Ectodermal cell (in vitro differentiated cells): Measurements from ENCODE around the gene ATF1.
"Not testable (repeated sequence)": the region's sequence is repeated elsewhere in the genome, so short reads cannot be mapped to it uniquely, and the experiment has no call there.

Source experiments
- H3K27ac ChIP-seq: 2 replicates; pipeline ENCODE4 v1.7.0; 2013; ENCODE audit warnings: mild to moderate bottlenecking, low read depth, low read length; ENCODE audit not compliant: insufficient read depth, poor library complexity, severe bottlenecking
- H3K27me3 ChIP-seq: 2 replicates; pipeline ENCODE4 v1.7.0; 2013; ENCODE audit warnings: mild to moderate bottlenecking, low read length; ENCODE audit not compliant: insufficient read depth, control insufficient read depth, poor library complexity, severe bottlenecking
- H3K36me3 ChIP-seq: one replicate; pipeline ENCODE4 v1.7.0; 2013; ENCODE audit warnings: low read length; ENCODE audit not compliant: control insufficient read depth, insufficient read depth
- H3K4me1 ChIP-seq: one replicate; pipeline ENCODE4 v1.7.0; 2013; ENCODE audit warnings: low read length; ENCODE audit not compliant: control insufficient read depth, insufficient read depth
- H3K4me3 ChIP-seq: 2 replicates; pipeline ENCODE4 v1.7.0; 2013; ENCODE audit warnings: low read depth, low read length, control low read depth; ENCODE audit not compliant: insufficient read depth
- H3K9me3 ChIP-seq: 2 replicates; pipeline ENCODE4 v1.7.0; 2013; ENCODE audit warnings: mild to moderate bottlenecking, low read length, moderate library complexity; ENCODE audit not compliant: control insufficient read depth
- WGBS, 2 experiments: methylation state at CpG; one replicate each; pipeline ENCODE4 v1.1.7; 2013; ENCODE audit warnings: missing lambda C conversion rate in 2 of 2; 5-methylcytosine and 5-hydroxymethylcytosine counted together

ATF1 gene

GRCh38 chr12:50750366-50750765 is 13.5 kb upstream of the ATF1 start:
- H3K27ac ChIP-seq = no peak overlapping the region
- H3K36me3 ChIP-seq = peaks cover 5% of the 10 kb centered on the region
- no peaks in the 10 kb centered on the region for H3K9me3 ChIP-seq
- no peak overlapping the region for H3K4me3 ChIP-seq
- WGBS, 2 experiments = 90 to 95% methylated on average over 4 of the region's 4 CpGs
- H3K4me1 ChIP-seq = no peaks in the 10 kb centered on the region
- no peaks in the 10 kb centered on the region for H3K27me3 ChIP-seq

- Histone ChIP-seq H3K27me3 (no peaks in the 10 kb centered on the region), H3K36me3 (peaks cover 4% of the 10 kb centered on the region), H3K9me3 (no peaks in the 10 kb centered on the region), H3K4me1 (no peaks in the 10 kb centered on the region), H3K4me3 (no peak overlapping the region), H3K27ac (no peak overlapping the region)
- 96 to 97% methylated on average over 6 of the region's 6 CpGs for WGBS, 2 experiments
These were observed 11.8 kb upstream of the ATF1 start for GRCh38 chr12:50751948-50752721.

GRCh38 chr12:50753232-50753769 is 10.6 kb upstream of the ATF1 start:
- no peaks in the 10 kb centered on the region for H3K4me1 ChIP-seq
- H3K36me3 ChIP-seq = no peaks in the 10 kb centered on the region
- WGBS, 2 experiments = 89 to 93% methylated on average over 5 of the region's 5 CpGs
- H3K27ac ChIP-seq = no peak overlapping the region
- H3K9me3 ChIP-seq = no peaks in the 10 kb centered on the region
- H3K4me3 ChIP-seq = no peak overlapping the region
- no peaks in the 10 kb centered on the region for H3K27me3 ChIP-seq

GRCh38 chr12:50764286-50765094 is 589 bp downstream of the ATF1 start:
- peak overlapping the region; percentile 98 for H3K27ac ChIP-seq
- no peaks in the 10 kb centered on the region for H3K27me3 ChIP-seq
- no peaks in the 10 kb centered on the region for H3K36me3 ChIP-seq
- 0% methylated on average over 91 of the region's 91 CpGs for WGBS, 2 experiments
- no peaks in the 10 kb centered on the region for H3K9me3 ChIP-seq
- H3K4me3 ChIP-seq = peak overlapping the region; percentile 95
- H3K4me1 ChIP-seq = no peaks in the 10 kb centered on the region

- Histone ChIP-seq H3K4me3 (peak overlapping the region; percentile 95), H3K27ac (no peak overlapping the region), H3K27me3 (no peaks in the 10 kb centered on the region), H3K4me1 (no peaks in the 10 kb centered on the region), H3K9me3 (no peaks in the 10 kb centered on the region), H3K36me3 (no peaks in the 10 kb centered on the region)
- 25 to 27% methylated on average over 13 of the region's 13 CpGs for whole genome bisulfite sequencing, 2 experiments
These were observed 1.4 kb downstream of the ATF1 start for GRCh38 chr12:50765095-50765911.

- Histone ChIP-seq H3K9me3 (no peaks in the 10 kb centered on the region), H3K27me3 (no peaks in the 10 kb centered on the region), H3K36me3 (no peaks in the 10 kb centered on the region), H3K4me3 (no peak overlapping the region), H3K27ac (no peak overlapping the region), H3K4me1 (no peaks in the 10 kb centered on the region)
- 86 to 93% methylated on average over 2 of the region's 3 CpGs for WGBS, 2 experiments
These were observed 4.5 kb downstream of the ATF1 start for GRCh38 chr12:50768391-50768790.

GRCh38 chr12:50768813-50769212 is 4.9 kb downstream of the ATF1 start:
- H3K9me3 ChIP-seq, H3K4me1 ChIP-seq, H3K4me3 ChIP-seq, H3K36me3 ChIP-seq, H3K27ac ChIP-seq, H3K27me3 ChIP-seq: not testable (repeated sequence)
- whole genome bisulfite sequencing, 2 experiments = 92 to 93% methylated on average over 2 of the region's 2 CpGs

GRCh38 chr12:50771409-50771808 is 7.5 kb downstream of the ATF1 start:
- H3K27me3 ChIP-seq = no peaks in the 10 kb centered on the region
- WGBS, 2 experiments = 93% methylated on average over 5 of the region's 5 CpGs
- H3K9me3 ChIP-seq = no peaks in the 10 kb centered on the region
- no peak overlapping the region for H3K27ac ChIP-seq
- no peaks in the 10 kb centered on the region for H3K36me3 ChIP-seq
- no peaks in the 10 kb centered on the region for H3K4me1 ChIP-seq
- no peak overlapping the region for H3K4me3 ChIP-seq

- Histone ChIP-seq H3K4me3 (no peak overlapping the region), H3K27ac (no peak overlapping the region), H3K27me3 (no peaks in the 10 kb centered on the region), H3K9me3 (no peaks in the 10 kb centered on the region), H3K36me3 (no peaks in the 10 kb centered on the region), H3K4me1 (no peaks in the 10 kb centered on the region)
- whole genome bisulfite sequencing, 2 experiments = 89 to 93% methylated on average over 5 of the region's 5 CpGs
These were observed 8.6 kb downstream of the ATF1 start for GRCh38 chr12:50772470-50772869.
